Measurements from ENCODE around the gene MRPL14. TPM values are rescaled to one million over a fixed set of nuclear protein-coding genes. Genes with fewer than 3 reads are reported as not detected.

The MRPL14 gene
- total RNA-seq, 1 experiment from 2014 or later: 69.6 TPM

DNA sequence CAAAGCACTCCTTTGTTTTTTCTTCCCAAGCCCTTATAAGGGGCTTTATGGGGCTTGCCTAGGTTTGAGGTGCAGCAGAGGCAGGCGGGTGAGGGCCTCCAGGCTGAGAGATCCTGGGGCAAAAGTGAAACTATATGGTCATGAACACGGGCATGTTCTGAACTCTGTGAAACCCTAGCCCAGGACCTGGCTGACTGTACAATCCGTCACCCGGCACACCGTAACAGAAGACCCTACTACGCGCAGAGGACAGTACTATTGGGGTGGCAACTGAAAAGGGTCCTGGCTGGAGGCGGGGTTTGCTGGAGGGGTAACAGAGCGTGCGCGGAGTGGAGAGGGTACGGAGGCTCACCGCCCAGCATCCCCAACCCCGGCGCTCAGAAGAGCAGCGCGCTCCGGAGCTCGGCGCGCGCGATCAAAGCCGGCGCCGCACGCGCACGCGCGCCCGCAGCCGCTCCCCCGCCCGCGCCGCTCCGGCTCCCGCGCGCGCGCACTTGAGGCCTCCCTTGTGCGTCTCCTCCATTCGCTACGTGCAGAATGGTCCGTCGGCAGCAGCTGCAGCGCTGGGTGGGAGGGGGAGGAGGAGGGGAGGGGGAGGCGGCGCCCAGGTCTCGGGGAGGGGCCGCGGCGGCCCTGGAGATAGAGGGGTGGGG lies 54.2 kb downstream of the MRPL14 start:
- DNase-seq (ENCODE audit: low read depth, low spot score): no peak
- peak overlapping the region; percentile 94 for H3K4me2 ChIP-seq (ENCODE audit: low read length)
- H2AFZ ChIP-seq (ENCODE audit: low read depth, low read length, poor library complexity, severe bottlenecking): no peak overlapping the region
- POLR2A ChIA-PET: interaction anchor here (0.7 to 4.0 kb wide), 6 partner anchors 8 to 444 kb away, joined by 3 to 17 read pairs (median 4); partner anchors contain the start of genes GTPBP2 and VEGFA
- no peaks in the 10 kb centered on the region for H3K36me3 ChIP-seq (ENCODE audit: control insufficient read depth in 1 of 2, insufficient read depth in 2 of 2, low read length in 2 of 2)
- intact Hi-C loops (cut with micrococcal nuclease): loop anchor here (5.0 to 10.0 kb wide), 2 partner anchors 121 to 148 kb away; no protein-coding TSS in a partner anchor
- CTCF ChIA-PET: interaction anchor here (1.2 to 5.3 kb wide), 4 partner anchors 10 to 304 kb away, joined by 3 to 51 read pairs (median 12); partner anchors contain the start of gene VEGFA
- H3K9ac ChIP-seq (ENCODE audit: low read length): peak overlapping the region; percentile 45
- no peaks in the 10 kb centered on the region for H3K79me2 ChIP-seq (ENCODE audit: insufficient read depth, low read length)
- peak overlapping the region; percentile 31; the same call in 1 of the 2 replicates for H3K27ac ChIP-seq (ENCODE audit: low read depth, low read length)
- RAD21 ChIA-PET (ENCODE audit: low non-redundant PET in 1 of 2, low total read pairs in 2 of 2, uncharacterized antibody in 2 of 2, unreplicated experiment in 2 of 2): interaction anchor here (0.7 to 3.4 kb wide), 4 partner anchors 14 to 303 kb away, joined by 3 to 11 read pairs (median 3); partner anchors contain the start of gene VEGFA (in 1 of the 2)
- no peaks in the 10 kb centered on the region for H3K27me3 ChIP-seq (ENCODE audit: insufficient read depth, low read length)
- peak overlapping the region; percentile 38 to 59 for H3K4me3 ChIP-seq (replicated peaks in 1 of 2; ENCODE audit: low read depth in 1 of 2, low read length in 2 of 2)
- H3K9me3 ChIP-seq (ENCODE audit: control insufficient read depth in 1 of 2, insufficient read depth in 1 of 2, low read depth in 1 of 2, low read length in 2 of 2): no peaks in the 10 kb centered on the region
- TF ChIP-seq CTCF (IDR thresholded peaks at IDR 0.05 in 2 of 3, conservative IDR thresholded peaks at IDR 0.05 in 1 of 3; ENCODE audit: borderline replicate concordance in 1 of 3, insufficient read depth in 1 of 3, low read depth in 2 of 3, low read length in 2 of 3): no peak
- TF ChIP-seq YY1 (IDR thresholded peaks at IDR 0.05; ENCODE audit: extremely low read depth, insufficient replicate concordance, low read depth, low read length): peak; percentile 95
- TF ChIP-seq TCF7L2 (IDR thresholded peaks at IDR 0.05; ENCODE audit: borderline replicate concordance, extremely low read depth, insufficient read depth, insufficient read length): peak; percentile 98
- peak; percentile 45 for TF ChIP-seq POLR2A (IDR thresholded peaks at IDR 0.05; ENCODE audit: borderline replicate concordance, extremely low read depth, insufficient read depth, insufficient read length)
- TF ChIP-seq FOSL1 (IDR thresholded peaks at IDR 0.05; ENCODE audit: low read depth): no peak
- TF ChIP-seq POLR2AphosphoS5 (IDR thresholded peaks at IDR 0.05; ENCODE audit: low read depth, low read length): peak; percentile 56
- BruUV-seq (replicated peaks): no TSS peak
- ATAC-seq: peak; percentile 78
- H3K9me2 ChIP-seq (ENCODE audit: insufficient read depth): no peaks in the 10 kb centered on the region
- no peaks in the 10 kb centered on the region for H4K20me1 ChIP-seq (ENCODE audit: insufficient read depth)
- H3K4me1 ChIP-seq (ENCODE audit: control insufficient read depth in 1 of 2, insufficient read depth in 2 of 2, low read length in 2 of 2): peaks cover 16 to 35% of the 10 kb centered on the region in 2 experiments

All from HCT116 (cell line).